Activated T-cell treated with anti-CD3 and anti-CD28 coated beads, Interleukin-2, amount 50 U/mL, for 4 hours (primary cell): ENCODE data around the gene BOLA3. TPM values are rescaled to one million over a fixed set of nuclear protein-coding genes. Genes with fewer than 3 reads are reported as not detected.

Experiments used
- ATAC-seq, 2 donors: fragments of 200-7000 bp; cut with Tn5 transposase; one replicate each; pipeline ENCODE4 v1.10.0; 2021
- DNase-seq: peaks from one replicate; pipeline ENCODE4 v3.0.0-alpha.2; 2020
- H3K27me3 Mint-ChIP-seq: one replicate; pipeline ENCODE4 v1.8.0; 2021; ENCODE audit warnings: low read depth, mixed read lengths
- H3K36me3 Mint-ChIP-seq: one replicate; pipeline ENCODE4 v1.8.0; 2022; ENCODE audit warnings: mixed read lengths; ENCODE audit not compliant: insufficient read depth
- H3K4me1 Mint-ChIP-seq: one replicate; pipeline ENCODE4 v1.8.0; 2021; ENCODE audit warnings: low read depth, mixed read lengths
- H3K4me3 Mint-ChIP-seq: one replicate; pipeline ENCODE4 v1.8.0; 2021; ENCODE audit warnings: mild to moderate bottlenecking, moderate library complexity, mixed read lengths
- H3K9me3 Mint-ChIP-seq: one replicate; pipeline ENCODE4 v1.8.0; 2021; ENCODE audit warnings: mixed read lengths
- total RNA-seq, 3 donors: library from RNA; stranded (reverse); gene quantifications; one replicate each; pipeline ENCODE4 v1.2.1, GENCODE V29; 2021

The BOLA3 gene
- total RNA-seq, 3 donors from 2014 or later: 103 to 110 (median 109) TPM

GRCh38 chr2:74174909-74175308 is 27.2 kb upstream of the BOLA3 start:
- peaks cover 46% of the 10 kb centered on the region for H3K4me1 Mint-ChIP-seq
- no peaks in the 10 kb centered on the region for H3K27me3 Mint-ChIP-seq
- H3K4me3 Mint-ChIP-seq: peak overlapping the region; percentile 20
- ATAC-seq: no peak
- peaks cover 16% of the 10 kb centered on the region for H3K36me3 Mint-ChIP-seq
- H3K9me3 Mint-ChIP-seq: no peaks in the 10 kb centered on the region
- no peak for DNase-seq

GRCh38 chr2:74168739-74169138 is 21.0 kb upstream of the BOLA3 start:
- Mint-ChIP-seq H3K27me3 (no peaks in the 10 kb centered on the region), H3K36me3 (peaks cover 35% of the 10 kb centered on the region), H3K4me3 (no peak overlapping the region), H3K4me1 (peaks cover 20% of the 10 kb centered on the region), H3K9me3 (peaks cover 6% of the 10 kb centered on the region)
- DNase-seq (no peak), ATAC-seq (peak; percentile 37 to 54)

- H3K27me3 Mint-ChIP-seq: no peaks in the 10 kb centered on the region
- H3K4me1 Mint-ChIP-seq: peaks cover 8% of the 10 kb centered on the region
- peaks cover 43% of the 10 kb centered on the region for H3K36me3 Mint-ChIP-seq
- H3K9me3 Mint-ChIP-seq: peaks cover 6% of the 10 kb centered on the region
- ATAC-seq (no peak), DNase-seq (no peak)
- no peak overlapping the region for H3K4me3 Mint-ChIP-seq
Measured at GRCh38 chr2:74164761-74165160, 17.0 kb upstream of the BOLA3 start.

GRCh38 chr2:74162951-74163350 is 15.2 kb upstream of the BOLA3 start:
- Mint-ChIP-seq H3K9me3 (peaks cover 6% of the 10 kb centered on the region), H3K36me3 (peaks cover 43% of the 10 kb centered on the region), H3K27me3 (no peaks in the 10 kb centered on the region), H3K4me1 (peaks cover 1% of the 10 kb centered on the region), H3K4me3 (no peak overlapping the region)
- DNase-seq (no peak), ATAC-seq (no peak)

DNA sequence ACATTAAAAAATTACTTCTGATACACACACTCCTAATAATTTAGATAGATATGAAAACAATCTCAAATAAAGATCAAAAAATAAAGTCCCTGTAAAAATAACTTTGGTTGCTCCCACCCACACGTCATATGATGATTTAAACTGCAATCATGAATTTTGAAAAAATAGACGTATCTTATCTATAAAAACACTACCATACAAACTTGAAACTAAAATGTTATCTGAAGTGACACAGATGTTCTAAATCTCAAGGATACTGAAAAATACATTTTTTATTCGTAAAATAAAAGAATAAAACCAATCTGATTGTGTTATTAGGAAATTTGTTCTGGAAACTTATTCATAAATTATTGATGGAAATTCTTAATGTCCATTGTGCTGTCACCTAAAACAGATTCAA is 8.1 kb upstream of the BOLA3 start:
- H3K4me1 Mint-ChIP-seq: no peaks in the 10 kb centered on the region
- no peaks in the 10 kb centered on the region for H3K9me3 Mint-ChIP-seq
- no peaks in the 10 kb centered on the region for H3K27me3 Mint-ChIP-seq
- H3K36me3 Mint-ChIP-seq: peaks cover 30% of the 10 kb centered on the region
- ATAC-seq (no peak), DNase-seq (no peak)
- no peak overlapping the region for H3K4me3 Mint-ChIP-seq

DNA sequence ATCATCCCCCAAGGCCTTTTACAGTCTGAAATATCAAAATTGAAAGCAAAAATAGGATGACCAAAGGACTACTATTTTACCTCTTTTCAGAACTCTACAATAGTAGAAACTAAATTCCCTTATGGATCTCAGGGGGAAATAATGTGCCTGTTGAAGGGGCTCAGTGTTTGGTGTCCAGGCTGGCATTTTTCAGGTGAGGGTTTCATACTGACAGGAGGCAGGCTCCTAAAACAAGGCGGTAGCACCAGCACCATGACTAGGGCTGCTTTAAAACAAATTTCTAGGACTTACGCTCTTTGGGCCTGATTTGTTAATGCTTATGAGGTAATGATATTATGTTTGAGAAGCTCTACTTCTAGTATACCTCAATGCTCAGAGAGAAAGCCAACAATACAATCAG is 5.2 kb upstream of the BOLA3 start:
- DNase-seq (no peak), ATAC-seq (no peak)

DNA sequence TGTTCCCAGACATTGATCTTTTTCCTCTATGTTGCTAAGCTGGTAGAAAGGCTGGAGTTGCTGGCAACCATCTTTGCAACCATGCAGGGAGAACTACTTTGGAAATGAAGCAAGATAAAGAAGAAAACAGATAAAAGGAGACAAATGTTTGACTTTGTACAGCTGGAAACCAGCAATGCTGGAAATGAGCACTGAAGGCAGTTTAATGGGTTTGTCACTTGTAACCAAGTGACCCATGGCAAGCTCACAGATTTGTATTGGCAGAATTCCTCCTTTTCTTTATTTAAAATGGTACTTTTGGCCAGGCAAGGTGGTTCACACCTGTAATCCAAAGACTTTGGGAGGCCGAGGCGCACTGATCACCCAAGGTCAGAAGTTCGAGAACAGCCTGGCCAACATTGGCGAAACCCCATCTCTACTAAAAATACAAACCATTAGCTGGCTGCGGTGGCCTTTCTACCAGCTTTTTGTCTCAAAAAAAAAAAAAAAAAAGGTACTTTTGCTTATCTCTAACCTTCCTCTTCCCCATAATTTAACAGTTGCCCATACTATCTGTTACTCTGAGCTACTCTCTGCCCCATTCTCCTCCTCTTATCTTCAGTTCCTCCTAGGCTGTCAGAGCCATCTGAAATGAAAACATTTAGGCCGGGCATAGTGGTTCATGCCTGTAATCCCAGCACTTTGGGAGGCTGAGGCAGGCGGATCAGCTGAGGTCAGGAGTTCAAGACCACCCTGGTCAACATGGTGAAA is 2.0 kb upstream of the BOLA3 start:
- H3K4me1 Mint-ChIP-seq: no peaks in the 10 kb centered on the region
- no peak for DNase-seq
- H3K4me3 Mint-ChIP-seq: no peak overlapping the region
- no peaks in the 10 kb centered on the region for H3K9me3 Mint-ChIP-seq
- no peak for ATAC-seq
- H3K36me3 Mint-ChIP-seq: peaks cover 8% of the 10 kb centered on the region
- H3K27me3 Mint-ChIP-seq: no peaks in the 10 kb centered on the region

More for the DNA sequence above, 5.2 kb upstream of the BOLA3 start:
- H3K4me3 Mint-ChIP-seq: no peak overlapping the region
- H3K27me3 Mint-ChIP-seq: no peaks in the 10 kb centered on the region
- H3K36me3 Mint-ChIP-seq: peaks cover 18% of the 10 kb centered on the region
- no peaks in the 10 kb centered on the region for H3K9me3 Mint-ChIP-seq
- no peaks in the 10 kb centered on the region for H3K4me1 Mint-ChIP-seq

GRCh38 chr2:74149247-74149525 is 1.5 kb upstream of the BOLA3 start:
- ATAC-seq: no peak
- Mint-ChIP-seq H3K9me3 (no peaks in the 10 kb centered on the region), H3K4me1 (no peaks in the 10 kb centered on the region), H3K36me3 (peaks cover 8% of the 10 kb centered on the region), H3K4me3 (no peak overlapping the region), H3K27me3 (no peaks in the 10 kb centered on the region)
- DNase-seq: no peak

DNA sequence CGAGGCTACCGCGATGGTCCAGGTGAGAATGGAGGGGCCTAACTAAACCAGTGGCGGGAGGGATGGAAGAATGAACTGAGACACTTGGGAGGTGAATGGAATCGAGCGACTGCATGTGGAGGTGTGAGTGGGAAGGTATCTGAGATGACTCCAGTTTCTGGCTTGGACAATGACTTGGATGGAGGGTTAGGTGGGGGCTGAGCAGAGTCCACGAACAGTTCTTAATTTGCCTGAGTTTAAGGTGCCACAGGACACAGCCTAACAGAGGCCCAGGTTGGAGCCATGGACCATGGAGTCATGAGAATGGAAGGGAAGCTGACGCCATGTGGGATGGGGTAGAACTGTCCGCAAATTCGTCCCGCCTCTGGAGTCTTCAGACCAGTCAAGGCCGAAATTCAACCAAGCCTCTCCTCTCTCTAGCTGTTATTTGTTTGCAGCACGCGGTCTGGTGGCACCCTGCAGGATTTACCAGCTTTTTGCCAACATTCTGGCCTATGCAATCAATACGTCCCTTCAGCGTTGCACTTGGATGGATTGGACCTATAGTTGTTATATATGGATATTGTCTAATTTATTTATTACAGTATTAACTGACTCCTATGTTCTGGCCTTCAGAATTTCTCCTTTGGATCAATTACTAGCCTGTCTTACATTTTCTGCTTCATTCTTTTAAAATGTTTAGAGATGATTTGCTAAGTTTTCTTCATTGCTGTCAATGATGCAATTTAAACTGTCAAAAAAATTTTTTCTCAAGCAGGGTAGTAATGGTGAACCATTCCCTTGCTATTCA is 940 bp upstream of the BOLA3 start:
- Mint-ChIP-seq H3K36me3 (peaks cover 7% of the 10 kb centered on the region), H3K4me1 (no peaks in the 10 kb centered on the region), H3K4me3 (no peak overlapping the region), H3K27me3 (no peaks in the 10 kb centered on the region), H3K9me3 (no peaks in the 10 kb centered on the region)
- no peak for DNase-seq
- no peak for ATAC-seq

DNA sequence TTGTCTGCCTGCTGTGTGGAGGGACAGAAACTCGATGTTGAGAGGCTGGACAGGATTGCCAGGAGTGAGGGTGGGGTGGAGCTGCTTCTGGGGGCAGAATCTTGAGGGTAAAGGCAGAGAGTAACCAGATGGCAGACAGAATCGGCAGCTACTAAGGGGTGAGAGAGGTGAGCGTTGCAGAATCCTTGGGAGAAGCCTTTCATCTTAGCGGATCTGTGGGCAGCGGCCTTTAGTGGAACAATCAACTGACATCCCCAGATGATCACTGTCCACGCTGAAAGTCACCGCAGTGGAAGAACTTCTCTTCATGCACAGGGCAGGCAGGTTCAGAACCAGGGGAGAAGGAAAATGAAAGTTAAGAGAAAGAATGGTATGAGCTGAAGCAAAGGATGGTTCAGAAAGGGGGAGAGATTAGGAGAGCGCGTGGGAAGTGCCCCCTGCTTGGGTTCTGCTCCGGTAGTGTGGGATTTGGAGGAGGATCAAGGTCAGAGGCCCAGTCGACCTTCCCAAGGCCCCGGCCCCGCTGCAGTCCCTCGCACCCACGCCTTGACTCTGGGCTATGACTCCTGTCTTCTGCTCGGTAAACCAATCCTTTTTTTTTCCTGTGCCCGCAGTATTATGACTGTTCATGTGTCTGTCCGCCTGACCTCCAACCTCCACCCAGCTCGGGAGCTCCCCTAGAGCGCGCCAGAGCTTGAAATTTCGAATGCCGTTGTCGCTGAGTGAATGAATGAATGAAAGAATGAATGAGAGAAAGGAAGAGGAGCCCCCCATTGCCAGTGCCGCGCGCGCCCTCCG is 584 bp downstream of the BOLA3 start:
- Mint-ChIP-seq H3K9me3 (no peaks in the 10 kb centered on the region), H3K36me3 (peaks cover 9% of the 10 kb centered on the region), H3K4me1 (no peaks in the 10 kb centered on the region), H3K4me3 (no peak overlapping the region), H3K27me3 (no peaks in the 10 kb centered on the region)
- DNase-seq: no peak
- ATAC-seq: peak; percentile 61 to 62

GRCh38 chr2:74142340-74142739 is 5.4 kb downstream of the BOLA3 start:
- no peaks in the 10 kb centered on the region for H3K27me3 Mint-ChIP-seq
- no peak for DNase-seq
- no peaks in the 10 kb centered on the region for H3K9me3 Mint-ChIP-seq
- H3K4me1 Mint-ChIP-seq: no peaks in the 10 kb centered on the region
- no peak for ATAC-seq
- H3K4me3 Mint-ChIP-seq: no peak overlapping the region
- peaks cover 20% of the 10 kb centered on the region for H3K36me3 Mint-ChIP-seq

GRCh38 chr2:74138600-74139323 is 8.9 kb downstream of the BOLA3 start:
- no peak for ATAC-seq
- no peaks in the 10 kb centered on the region for H3K27me3 Mint-ChIP-seq
- H3K4me1 Mint-ChIP-seq: no peaks in the 10 kb centered on the region
- no peaks in the 10 kb centered on the region for H3K9me3 Mint-ChIP-seq
- no peak for DNase-seq
- no peak overlapping the region for H3K4me3 Mint-ChIP-seq
- peaks cover 32% of the 10 kb centered on the region for H3K36me3 Mint-ChIP-seq

- Mint-ChIP-seq H3K27me3 (no peaks in the 10 kb centered on the region), H3K36me3 (peaks cover 34% of the 10 kb centered on the region), H3K9me3 (no peaks in the 10 kb centered on the region), H3K4me3 (no peak overlapping the region), H3K4me1 (no peaks in the 10 kb centered on the region)
- ATAC-seq (no peak), DNase-seq (no peak)
Measured at GRCh38 chr2:74137651-74138599, 9.8 kb downstream of the BOLA3 start.
